T-helper 1 cell treated with Interleukin-12 subunit alpha and Interleukin-12 subunit beta and Interleukin-4 antibody, amounts not matched to agents 30 μg/mL and 1 μg/mL, for 36 hours (primary cell): Measurements from ENCODE around the gene DNAJB6.

Experiments used
- H3K27ac Mint-ChIP-seq: one replicate; pipeline ENCODE4 v1.8.0; 2021; ENCODE audit warnings: mild to moderate bottlenecking, mixed read lengths
- H3K27me3 Mint-ChIP-seq: one replicate; pipeline ENCODE4 v1.8.0; 2021; ENCODE audit warnings: low read depth, mixed read lengths
- H3K36me3 Mint-ChIP-seq: one replicate; pipeline ENCODE4 v1.8.0; 2021; ENCODE audit warnings: low read depth, mixed read lengths
- H3K4me1 Mint-ChIP-seq: one replicate; pipeline ENCODE4 v1.8.0; 2021; ENCODE audit warnings: low read depth, mixed read lengths
- H3K4me3 Mint-ChIP-seq: one replicate; pipeline ENCODE4 v1.8.0; 2021; ENCODE audit warnings: mild to moderate bottlenecking, moderate library complexity, mixed read lengths
- H3K9me3 Mint-ChIP-seq: one replicate; pipeline ENCODE4 v1.8.0; 2021; ENCODE audit warnings: mixed read lengths

Gene DNAJB6

DNA sequence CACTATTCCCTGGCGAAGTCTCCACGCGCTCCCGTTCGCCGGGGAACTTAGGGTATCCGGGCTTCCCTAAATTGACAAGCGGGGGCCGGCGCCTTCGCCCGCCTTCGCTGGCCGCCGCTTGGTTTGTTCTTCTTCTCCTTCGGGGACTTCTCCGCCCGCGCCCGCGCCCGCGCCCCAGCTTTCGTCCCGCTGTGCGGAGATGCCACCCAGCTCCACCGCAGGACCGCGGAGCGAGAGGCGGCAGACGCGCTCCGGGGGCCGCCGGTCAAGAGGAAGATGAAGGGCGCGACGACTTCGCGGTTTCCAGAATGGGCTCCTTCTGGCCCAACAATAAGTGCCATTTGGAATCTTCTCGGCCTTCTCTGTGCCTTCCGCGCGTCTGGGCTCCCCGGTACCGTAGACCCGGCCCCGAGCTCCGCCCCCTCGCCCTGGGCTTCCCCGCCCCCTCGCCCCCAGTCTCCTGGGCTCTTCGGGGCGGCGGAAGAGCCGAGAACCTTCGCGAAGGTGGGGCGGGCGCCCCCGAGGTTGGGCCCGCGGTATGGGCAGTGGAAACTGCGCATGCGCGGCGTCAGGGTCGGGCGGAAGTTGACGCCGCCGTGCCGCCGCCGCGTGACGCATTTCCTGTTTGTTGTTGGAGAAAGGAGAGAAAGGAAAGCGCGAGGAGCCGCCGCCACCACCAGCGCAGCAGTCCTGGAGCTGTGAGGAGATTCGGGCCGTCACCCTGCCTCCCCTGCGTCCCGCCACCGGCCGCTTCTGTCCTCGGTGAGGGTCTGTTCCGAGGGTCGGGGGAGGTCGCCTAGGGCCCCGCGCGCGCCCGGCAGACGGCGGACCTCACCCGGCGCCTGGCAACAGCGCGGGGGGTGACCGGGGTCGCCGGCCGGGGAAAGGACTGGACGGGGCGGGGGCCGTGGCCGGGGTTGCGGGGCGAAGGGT is at the start of gene DNAJB6:
TSS of gene DNAJB6 (plus strand) at position 622 of the 933 bp plus-strand sequence. CDS start 21,569 bp downstream, outside the sequence.
- Mint-ChIP-seq H3K9me3 (no peaks in the 10 kb centered on the region), H3K36me3 (peaks cover 15% of the 10 kb centered on the region), H3K4me3 (peak within 1 kb of the TSS; percentile 96), H3K27me3 (peaks cover 22% of the 10 kb centered on the region), H3K27ac (peak within 1 kb of the TSS; percentile 98), H3K4me1 (peaks cover 28% of the 10 kb centered on the region)

DNA sequence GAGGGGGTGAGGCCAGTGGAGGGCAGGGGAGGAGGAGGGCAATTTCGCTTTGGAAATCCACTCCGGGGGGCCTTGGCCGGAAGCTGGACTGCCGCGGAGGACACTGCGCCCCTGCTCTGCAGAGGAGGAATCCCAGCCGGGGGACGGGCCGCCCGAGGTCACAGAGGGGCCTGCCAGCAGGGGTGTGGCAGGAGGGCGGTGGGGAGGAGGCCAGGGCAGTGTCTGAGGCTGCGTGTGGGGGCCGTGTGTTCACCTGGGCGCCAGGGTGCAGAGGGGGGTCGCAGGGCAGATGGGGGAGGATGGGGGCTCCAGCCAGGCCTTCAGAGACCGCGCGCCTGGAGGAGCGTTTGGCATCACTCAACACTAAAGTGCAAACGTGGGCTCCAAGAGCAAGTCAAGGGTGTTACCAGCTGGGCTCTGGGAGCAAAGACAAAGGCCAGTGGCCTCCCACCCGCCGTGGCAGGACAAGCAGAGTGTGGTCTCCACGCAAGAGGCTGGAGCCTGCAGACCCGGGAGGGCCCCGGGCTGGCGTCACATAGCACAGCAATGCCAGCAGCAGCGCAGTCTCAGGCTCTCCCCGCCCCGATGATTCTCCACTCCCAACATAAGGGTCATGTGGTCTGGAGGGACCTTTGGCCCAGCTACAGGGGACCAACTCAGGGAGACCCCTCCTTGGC is 45.3 kb upstream of the DNAJB6 start:
- Mint-ChIP-seq H3K27me3 (peaks cover 4% of the 10 kb centered on the region), H3K27ac (no peak overlapping the region), H3K4me1 (no peaks in the 10 kb centered on the region), H3K9me3 (no peaks in the 10 kb centered on the region), H3K4me3 (no peak overlapping the region), H3K36me3 (no peaks in the 10 kb centered on the region)

DNA sequence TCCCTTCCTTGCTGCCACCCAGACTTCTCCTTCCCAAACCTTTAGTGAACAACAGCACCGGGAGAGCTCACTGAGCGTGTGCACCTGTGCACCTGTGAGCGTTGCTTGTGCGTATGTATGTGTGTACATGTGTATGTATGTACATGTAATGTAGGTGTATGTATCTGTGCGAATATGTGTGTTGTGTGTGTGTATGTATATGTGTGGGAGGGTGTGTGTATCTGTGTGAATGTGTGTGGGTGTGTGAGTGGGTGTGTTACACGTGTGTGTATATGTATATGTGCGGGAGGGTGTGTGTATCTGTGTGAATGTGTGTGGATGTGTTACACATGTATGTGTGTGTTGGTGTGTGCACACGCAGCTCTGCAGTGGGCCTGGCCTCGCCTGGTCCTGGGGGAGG is 44.5 kb upstream of the DNAJB6 start:
- H3K36me3 Mint-ChIP-seq, result no peaks in the 10 kb centered on the region
- H3K27ac Mint-ChIP-seq, result no peak overlapping the region
- H3K4me3 Mint-ChIP-seq, result no peak overlapping the region
- no peaks in the 10 kb centered on the region for H3K9me3 Mint-ChIP-seq
- H3K27me3 Mint-ChIP-seq, result peaks cover 4% of the 10 kb centered on the region
- no peaks in the 10 kb centered on the region for H3K4me1 Mint-ChIP-seq

DNA sequence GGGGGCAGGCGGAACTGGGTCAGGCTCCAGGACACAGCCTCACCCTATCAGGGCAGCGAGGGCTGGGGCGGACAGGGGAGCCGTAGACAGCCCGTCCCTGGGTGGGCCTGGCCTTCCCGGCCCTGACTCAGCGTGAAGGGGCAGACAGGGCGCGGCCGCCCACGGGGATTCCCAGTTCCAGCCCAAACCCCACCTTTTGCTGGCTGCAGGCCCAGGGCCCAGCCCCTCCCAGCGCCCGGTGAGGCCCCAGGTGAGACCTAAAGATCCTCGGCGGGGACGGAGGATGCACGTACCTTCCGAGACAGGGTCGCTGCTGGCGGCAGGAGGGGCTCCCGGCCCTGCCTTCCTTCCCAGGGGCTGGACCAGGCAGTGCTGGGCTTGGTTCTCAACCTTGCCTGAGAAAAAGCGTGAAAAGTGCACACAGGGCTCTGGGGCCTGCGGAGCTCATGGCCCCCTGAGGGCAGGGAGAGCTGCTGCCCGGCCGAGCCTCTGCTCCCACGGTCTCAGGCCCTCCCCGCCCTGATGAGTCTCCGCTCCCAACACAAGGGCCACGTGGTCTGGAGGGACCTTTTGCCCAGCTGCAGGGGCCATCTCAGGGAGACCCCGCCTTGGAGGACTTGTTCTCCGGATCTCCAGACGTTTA is 43.9 kb upstream of the DNAJB6 start:
- H3K27ac Mint-ChIP-seq, result no peak overlapping the region
- no peaks in the 10 kb centered on the region for H3K9me3 Mint-ChIP-seq
- H3K4me1 Mint-ChIP-seq, result no peaks in the 10 kb centered on the region
- H3K4me3 Mint-ChIP-seq, result no peak overlapping the region
- H3K27me3 Mint-ChIP-seq, result peaks cover 4% of the 10 kb centered on the region
- H3K36me3 Mint-ChIP-seq, result no peaks in the 10 kb centered on the region

DNA sequence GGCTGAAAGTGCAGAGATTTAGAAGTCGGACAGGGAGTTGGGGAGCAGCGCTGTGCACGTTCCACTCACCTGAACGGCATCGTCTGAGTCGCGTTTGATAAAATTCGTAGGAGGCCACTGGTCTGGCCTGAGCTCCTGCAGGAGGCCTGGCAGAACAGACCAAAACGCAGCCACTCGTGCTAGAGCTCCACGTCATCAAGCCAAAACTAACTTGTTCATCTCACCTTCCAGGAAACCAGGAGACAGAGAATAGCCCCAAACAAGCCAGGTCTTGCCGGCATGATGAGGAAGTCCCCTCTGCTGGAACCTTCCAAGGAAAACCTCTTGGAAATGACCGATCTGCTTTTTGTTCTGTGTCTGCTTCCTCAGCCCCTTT is 43.4 kb upstream of the DNAJB6 start:
- Mint-ChIP-seq H3K27me3 (peaks cover 4% of the 10 kb centered on the region), H3K4me3 (no peak overlapping the region), H3K36me3 (no peaks in the 10 kb centered on the region), H3K9me3 (no peaks in the 10 kb centered on the region), H3K4me1 (no peaks in the 10 kb centered on the region), H3K27ac (no peak overlapping the region)

DNA sequence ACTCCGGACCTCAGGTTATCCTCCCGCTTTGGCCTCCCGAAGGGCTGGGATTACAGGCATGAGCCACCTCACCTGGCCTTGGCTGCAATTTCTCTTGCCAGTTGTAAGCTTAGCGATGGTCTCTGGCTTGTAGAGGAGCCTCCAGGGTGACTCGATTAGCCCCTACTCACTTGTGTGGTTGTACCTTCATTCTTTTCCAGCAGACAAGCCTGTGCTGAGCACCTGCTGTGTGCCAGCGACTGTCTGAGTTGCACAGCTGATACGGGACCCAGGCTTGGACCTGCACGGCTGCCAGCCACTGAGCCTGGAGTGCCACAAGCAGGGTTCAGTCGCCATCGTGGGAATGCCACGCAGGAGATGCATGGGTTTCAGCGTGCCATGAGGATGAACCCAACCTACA is 42.0 kb upstream of the DNAJB6 start:
- Mint-ChIP-seq H3K4me3 (no peak overlapping the region), H3K4me1 (peaks cover 9% of the 10 kb centered on the region), H3K9me3 (no peaks in the 10 kb centered on the region), H3K36me3 (peaks cover 2% of the 10 kb centered on the region), H3K27ac (no peak overlapping the region), H3K27me3 (peaks cover 4% of the 10 kb centered on the region)

DNA sequence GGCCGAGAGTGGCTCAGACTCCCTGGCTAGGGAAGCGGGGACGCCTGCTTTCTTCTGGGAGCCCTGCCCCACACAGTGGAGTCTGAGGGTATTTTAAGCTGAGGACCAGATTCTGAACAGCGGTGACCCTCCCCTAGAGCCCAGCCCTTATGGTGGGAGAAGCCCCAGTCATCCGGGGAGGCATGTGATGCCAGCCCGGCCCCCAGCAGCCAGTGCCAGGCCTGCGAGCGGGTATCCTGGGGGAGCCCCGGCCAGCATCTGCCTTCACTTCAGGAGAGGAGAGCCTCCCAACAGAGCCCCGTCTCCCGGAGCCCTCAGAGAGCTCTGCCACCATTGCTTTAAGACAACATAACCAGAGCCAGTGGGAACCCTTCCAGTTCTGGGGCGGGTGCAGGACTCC is 41.5 kb upstream of the DNAJB6 start:
- Mint-ChIP-seq H3K4me3 (no peak overlapping the region), H3K4me1 (peaks cover 9% of the 10 kb centered on the region), H3K27me3 (peaks cover 4% of the 10 kb centered on the region), H3K27ac (no peak overlapping the region), H3K9me3 (no peaks in the 10 kb centered on the region), H3K36me3 (peaks cover 2% of the 10 kb centered on the region)

DNA sequence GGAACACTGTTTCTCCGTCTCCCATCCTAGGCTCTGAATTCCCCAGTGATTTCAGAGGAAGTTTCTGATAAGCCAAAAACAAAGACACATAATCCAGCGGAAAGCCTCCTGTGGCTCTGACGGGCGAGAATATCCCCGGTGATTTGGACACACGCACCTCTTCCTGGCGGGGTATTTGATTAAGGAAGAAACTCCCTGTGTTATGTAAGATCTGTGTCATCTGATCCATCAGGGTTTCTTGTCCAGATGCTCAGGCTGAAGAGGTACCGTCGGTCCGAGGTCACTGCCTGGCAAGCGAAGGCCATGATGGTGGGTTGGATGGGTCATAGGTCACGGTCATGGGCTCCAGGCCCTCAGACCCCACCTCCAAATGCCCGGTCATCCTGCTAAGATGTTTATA is 39.6 kb upstream of the DNAJB6 start:
- peaks cover 3% of the 10 kb centered on the region for H3K27me3 Mint-ChIP-seq
- H3K4me1 Mint-ChIP-seq, result peaks cover 21% of the 10 kb centered on the region
- H3K27ac Mint-ChIP-seq, result peak overlapping the region; percentile 2
- H3K36me3 Mint-ChIP-seq, result peaks cover 2% of the 10 kb centered on the region
- no peak overlapping the region for H3K4me3 Mint-ChIP-seq
- H3K9me3 Mint-ChIP-seq, result no peaks in the 10 kb centered on the region

DNA sequence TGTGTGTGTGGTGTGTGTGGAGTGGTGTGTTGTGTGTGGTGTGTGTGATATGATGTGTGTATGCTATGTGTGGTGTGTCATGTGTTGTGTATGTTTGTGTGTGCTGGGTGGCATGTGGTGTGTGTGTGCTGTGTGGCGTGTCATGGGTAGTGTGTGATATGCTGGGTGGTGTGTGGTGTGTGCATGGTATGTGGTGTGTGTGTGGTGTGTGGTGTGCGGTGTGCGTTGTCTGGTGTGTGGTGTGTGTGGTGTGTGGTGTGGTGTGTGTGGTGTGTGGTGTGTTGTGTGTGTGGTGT is 37.5 kb upstream of the DNAJB6 start:
- peaks cover 33% of the 10 kb centered on the region for H3K4me1 Mint-ChIP-seq
- H3K27ac Mint-ChIP-seq, result peak overlapping the region; percentile 50
- H3K36me3 Mint-ChIP-seq, result peaks cover 2% of the 10 kb centered on the region
- no peaks in the 10 kb centered on the region for H3K9me3 Mint-ChIP-seq
- H3K4me3 Mint-ChIP-seq, result peak overlapping the region; percentile 35
- H3K27me3 Mint-ChIP-seq, result no peaks in the 10 kb centered on the region

DNA sequence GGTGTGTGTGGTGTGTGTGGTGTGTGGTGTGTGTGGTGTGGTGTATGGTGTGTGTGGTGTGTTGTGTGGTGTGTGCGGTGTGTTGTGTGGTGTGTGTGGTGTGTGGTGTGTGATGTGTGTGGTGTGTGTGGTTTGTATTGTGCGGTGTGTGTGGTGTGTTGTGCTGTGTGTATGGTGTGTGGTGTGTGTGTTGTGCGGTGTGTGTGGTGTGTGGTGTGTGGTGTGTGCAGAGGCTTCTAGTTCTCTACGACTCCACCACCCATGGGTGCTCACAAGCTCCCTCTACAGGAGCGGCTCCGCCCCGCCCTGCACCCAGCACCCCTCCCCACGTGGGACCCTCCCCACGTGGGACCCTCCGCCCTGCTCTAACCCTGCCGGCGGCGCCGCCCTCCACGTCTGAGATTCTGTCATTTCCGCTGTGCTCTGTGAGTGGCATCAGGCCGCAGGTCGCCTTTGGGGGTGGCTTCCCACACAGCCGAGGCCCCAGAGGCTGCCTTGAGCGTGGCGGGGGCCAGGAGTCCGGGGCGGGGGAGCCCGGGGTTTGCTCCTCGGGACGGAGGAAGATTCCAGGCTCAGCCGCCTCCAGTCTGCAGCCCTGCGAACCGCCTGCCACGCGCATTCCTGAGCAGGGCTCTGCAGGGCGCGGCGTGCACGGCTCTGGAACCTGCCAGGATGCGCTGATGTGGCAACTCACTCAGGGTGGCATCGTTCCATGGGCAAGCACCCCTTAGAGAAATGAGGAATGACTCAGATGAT is 37.0 kb upstream of the DNAJB6 start:
- H3K36me3 Mint-ChIP-seq, result peaks cover 2% of the 10 kb centered on the region
- peaks cover 33% of the 10 kb centered on the region for H3K4me1 Mint-ChIP-seq
- H3K9me3 Mint-ChIP-seq, result no peaks in the 10 kb centered on the region
- no peaks in the 10 kb centered on the region for H3K27me3 Mint-ChIP-seq
- H3K27ac Mint-ChIP-seq, result peak overlapping the region; percentile 50
- no peak overlapping the region for H3K4me3 Mint-ChIP-seq

DNA sequence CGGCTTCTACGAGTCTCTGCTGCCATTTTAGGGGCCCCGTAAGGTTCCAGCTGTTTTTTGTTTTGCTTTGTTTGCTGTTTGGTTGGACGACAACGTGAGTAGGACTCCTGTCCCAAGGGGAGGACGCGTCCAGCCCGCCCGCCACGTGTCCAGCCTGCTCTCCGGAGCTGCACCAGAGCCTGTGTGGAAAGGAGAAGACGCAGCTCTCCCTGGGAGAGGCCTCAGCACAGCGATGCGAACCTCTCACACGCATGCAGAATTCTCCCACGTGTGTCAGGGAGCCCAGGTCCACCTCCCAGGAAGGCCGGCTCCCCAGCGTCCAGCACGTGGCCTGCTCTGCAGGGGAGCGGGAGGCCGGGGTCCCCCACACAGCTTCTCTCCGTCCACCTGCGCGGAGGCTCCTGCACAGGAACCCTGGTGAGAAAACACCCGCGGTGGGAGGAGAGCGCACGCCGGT is 36.4 kb upstream of the DNAJB6 start:
- H3K4me1 Mint-ChIP-seq, result peaks cover 33% of the 10 kb centered on the region
- no peaks in the 10 kb centered on the region for H3K27me3 Mint-ChIP-seq
- peak overlapping the region; percentile 9 for H3K27ac Mint-ChIP-seq
- H3K9me3 Mint-ChIP-seq, result no peaks in the 10 kb centered on the region
- peaks cover 2% of the 10 kb centered on the region for H3K36me3 Mint-ChIP-seq
- H3K4me3 Mint-ChIP-seq, result no peak overlapping the region

DNA sequence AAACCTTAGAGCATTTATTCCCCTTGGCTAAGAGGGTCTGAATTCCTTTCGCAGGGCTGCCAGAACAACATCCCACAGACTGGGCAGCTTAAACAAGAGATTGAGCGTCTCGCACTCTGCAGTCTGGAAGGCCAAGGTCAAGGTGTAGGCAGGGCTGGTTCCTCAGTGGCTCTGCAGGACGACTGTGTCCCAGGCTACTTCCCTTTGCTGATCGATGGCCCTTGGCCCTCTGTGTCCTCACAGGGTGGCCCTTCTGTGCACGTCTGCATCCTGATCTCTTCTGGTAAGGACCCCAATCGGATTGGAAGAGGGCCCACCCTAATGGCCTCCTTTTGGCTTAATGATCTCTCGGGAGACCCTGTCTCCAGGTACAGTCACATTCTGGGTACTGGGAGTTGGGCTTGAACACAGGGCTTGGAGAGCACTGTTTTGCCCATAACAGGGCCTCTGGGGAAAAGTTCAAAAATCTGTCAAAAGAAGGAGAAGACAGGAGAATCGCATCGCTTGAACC is 35.1 kb upstream of the DNAJB6 start:
- H3K27ac Mint-ChIP-seq, result peak overlapping the region; percentile 91
- H3K4me1 Mint-ChIP-seq, result peaks cover 38% of the 10 kb centered on the region
- H3K4me3 Mint-ChIP-seq, result peak overlapping the region; percentile 52
- H3K36me3 Mint-ChIP-seq, result peaks cover 2% of the 10 kb centered on the region
- H3K27me3 Mint-ChIP-seq, result no peaks in the 10 kb centered on the region
- H3K9me3 Mint-ChIP-seq, result no peaks in the 10 kb centered on the region

DNA sequence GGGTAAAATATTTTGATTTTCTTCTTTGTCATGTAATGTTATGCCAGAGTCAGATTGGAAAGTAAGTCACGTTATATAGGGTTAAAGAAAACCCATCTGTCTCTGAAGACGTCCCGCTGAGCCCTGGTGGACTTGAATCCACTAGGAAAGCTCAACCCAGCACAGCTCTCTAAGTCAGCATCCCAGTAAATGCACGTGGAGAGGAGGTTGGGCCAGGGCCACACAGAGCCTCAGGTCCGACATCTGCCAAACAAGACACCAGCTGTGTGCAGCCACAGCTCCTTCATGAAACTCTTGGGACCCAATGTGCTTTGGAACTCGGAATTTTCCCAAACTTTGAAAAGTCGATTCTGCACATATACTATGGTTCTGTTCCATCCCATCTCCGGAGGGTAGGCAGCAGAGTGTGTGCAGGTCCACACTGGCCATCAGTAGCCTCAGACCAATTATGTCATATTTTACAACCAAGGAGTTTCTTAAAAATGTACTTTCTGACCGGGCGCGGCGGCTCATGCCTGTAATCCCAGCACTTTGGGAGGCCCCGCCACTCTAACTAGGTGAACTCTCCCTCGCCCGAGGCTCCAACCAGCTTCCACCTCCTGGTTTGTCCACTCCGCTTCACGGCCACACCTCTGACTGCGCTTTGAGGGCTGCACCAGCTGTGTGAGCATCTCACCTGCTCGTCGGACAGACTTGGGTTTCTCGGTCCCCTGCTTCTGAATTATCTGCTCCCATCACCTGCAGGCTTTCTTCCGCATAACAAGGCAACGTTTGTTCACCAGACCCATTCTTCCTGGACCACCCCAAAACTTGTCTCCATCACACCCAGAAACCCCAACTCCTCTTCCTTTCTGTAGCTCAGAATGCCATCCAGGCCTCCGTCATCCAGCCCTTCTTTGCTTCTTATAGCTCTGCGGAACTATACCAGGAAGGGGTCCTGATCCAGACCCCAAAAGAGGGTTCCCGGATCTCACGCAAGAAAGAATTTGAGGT is 29.7 kb upstream of the DNAJB6 start:
- Mint-ChIP-seq H3K27ac (no peak overlapping the region), H3K27me3 (no peaks in the 10 kb centered on the region), H3K4me3 (no peak overlapping the region), H3K4me1 (peaks cover 35% of the 10 kb centered on the region), H3K36me3 (no peaks in the 10 kb centered on the region), H3K9me3 (no peaks in the 10 kb centered on the region)
